Skeletal muscle cell (primary cell): Measurements from ENCODE around the gene STXBP2.
A peak's percentile ranks its signal among the peaks of the same experiment; 100 is the strongest.

Experiments used
- DNase-seq: peaks from one replicate; pipeline ENCODE4 v3.0.0-alpha.2; 2010; ENCODE audit warnings: low read depth
- H3K4me3 ChIP-seq: 2 replicates; pipeline ENCODE4 v1.5.1; 2011; ENCODE audit warnings: low read depth, mild to moderate bottlenecking, control low read depth, low read length, moderate library complexity

The STXBP2 gene

GRCh38 chr19:7647156-7647555 lies 10.2 kb downstream of the STXBP2 start:
- DNase-seq: no peak
- H3K4me3 ChIP-seq: no peak overlapping the region

- no peak for DNase-seq
- no peak overlapping the region for H3K4me3 ChIP-seq
Observed at GRCh38 chr19:7648265-7649014, 11.5 kb downstream of the STXBP2 start.

- H3K4me3 ChIP-seq: no peak overlapping the region
- no peak for DNase-seq
Observed at GRCh38 chr19:7650148-7650547, 13.2 kb downstream of the STXBP2 start.

GRCh38 chr19:7652061-7652641 lies 15.2 kb downstream of the STXBP2 start:
- H3K4me3 ChIP-seq: peak overlapping the region; percentile 30
- DNase-seq: peak; percentile 68

GRCh38 chr19:7654401-7654800 lies 17.5 kb downstream of the STXBP2 start:
- DNase-seq: no peak
- no peak overlapping the region for H3K4me3 ChIP-seq

- no peak overlapping the region for H3K4me3 ChIP-seq
- DNase-seq: no peak
Observed at GRCh38 chr19:7655581-7655980, 18.7 kb downstream of the STXBP2 start.

GRCh38 chr19:7657131-7657751 lies 20.3 kb downstream of the STXBP2 start:
- H3K4me3 ChIP-seq: no peak overlapping the region
- DNase-seq: no peak

GRCh38 chr19:7658219-7658686 lies 21.3 kb downstream of the STXBP2 start:
- no peak overlapping the region for H3K4me3 ChIP-seq
- no peak for DNase-seq

GRCh38 chr19:7661744-7662538 lies 25.0 kb downstream of the STXBP2 start:
- no peak for DNase-seq
- no peak overlapping the region for H3K4me3 ChIP-seq

- DNase-seq: no peak
- H3K4me3 ChIP-seq: no peak overlapping the region
Observed at GRCh38 chr19:7662657-7663056, 25.7 kb downstream of the STXBP2 start.

GRCh38 chr19:7663706-7664105 lies 26.8 kb downstream of the STXBP2 start:
- no peak for DNase-seq
- no peak overlapping the region for H3K4me3 ChIP-seq

- H3K4me3 ChIP-seq: no peak overlapping the region
- DNase-seq: peak; percentile 37
Observed at GRCh38 chr19:7665076-7665475, 28.2 kb downstream of the STXBP2 start.

- no peak within 1 kb of the TSS for H3K4me3 ChIP-seq
- DNase-seq: no peak
Observed at GRCh38 chr19:7668842-7669241, 31.9 kb downstream of the STXBP2 start, which contains the start of gene RETN. TSS of gene RETN (plus strand) at chr19:7669049. CDS start at chr19:7669327, 278 bp downstream.

- DNase-seq: no peak
- no peak overlapping the region for H3K4me3 ChIP-seq
Observed at GRCh38 chr19:7669641-7670040, 32.7 kb downstream of the STXBP2 start.

- peak overlapping the region; percentile 26 for H3K4me3 ChIP-seq
- no peak for DNase-seq
Observed at GRCh38 chr19:7670150-7670783, 33.4 kb downstream of the STXBP2 start.

- DNase-seq: no peak
- H3K4me3 ChIP-seq: no peak overlapping the region
Observed at GRCh38 chr19:7670790-7671189, 33.9 kb downstream of the STXBP2 start.

- H3K4me3 ChIP-seq: no peak overlapping the region
- no peak for DNase-seq
Observed at GRCh38 chr19:7672522-7672921, 35.6 kb downstream of the STXBP2 start.

- DNase-seq: no peak
- no peak overlapping the region for H3K4me3 ChIP-seq
Observed at GRCh38 chr19:7674010-7675005, 37.4 kb downstream of the STXBP2 start.
